H1 (cell line): Measurements from ENCODE around the gene PLN. TPM values are rescaled to one million over a fixed set of nuclear protein-coding genes. Genes with fewer than 3 reads are reported as not detected.

Experiments used
- CTCF ChIA-PET: fragments of 300-600 bp; sonication (Branson Sonifier 250); formaldehyde crosslinking; loops from one replicate; lab custom pipeline; 2021; ENCODE audit not compliant: partially characterized antibody; lab: Charles Lee
- POLR2A ChIA-PET: fragments of 300-600 bp; sonication (Branson Sonifier 250); formaldehyde crosslinking; loops from one replicate; lab custom pipeline; 2021; ENCODE audit warnings: inconsistent platforms; ENCODE audit not compliant: partially characterized antibody; lab: Charles Lee
- DNase-seq, 2 experiments: peaks; one replicate each; pipeline versions ENCODE4 v3.0.0 to v3.0.0-alpha.2; 2010 to 2022; ENCODE audit warnings: low spot score in 2 of 2, low read depth in 1 of 2, mixed read lengths in 1 of 2
- FAIRE-seq: peaks from 2 replicates; lab custom pipeline; 2011; peaks lifted over from hg19 to GRCh38; lab: Jason Lieb, UNC
- H2AFZ ChIP-seq: 2 replicates; pipeline ENCODE4 v1.8.1; 2012; ENCODE audit warnings: low read length, inconsistent platforms
- H2AK5ac ChIP-seq: 2 replicates; pipeline ENCODE4 v1.6.1; 2013; ENCODE audit warnings: low read depth, low read length
- H2BK120ac ChIP-seq: replicated peaks from 2 replicates; pipeline ENCODE3; 2013; ENCODE audit warnings: low read depth, low read length, inconsistent platforms
- H2BK12ac ChIP-seq: 2 replicates; pipeline ENCODE4 v1.6.1; 2013; ENCODE audit warnings: low read depth, low read length
- H2BK15ac ChIP-seq: 2 replicates; pipeline ENCODE4 v1.6.1; 2013; ENCODE audit warnings: low read length
- H2BK20ac ChIP-seq: 2 replicates; pipeline ENCODE4 v1.6.1; 2013; ENCODE audit warnings: low read length
- H2BK5ac ChIP-seq: 2 replicates; pipeline ENCODE4 v1.6.1; 2013; ENCODE audit warnings: low read depth, low read length
- H3K14ac ChIP-seq: 2 replicates; pipeline ENCODE4 v1.6.1; 2013; ENCODE audit warnings: inconsistent platforms; ENCODE audit not compliant: insufficient read length
- H3K18ac ChIP-seq: 2 replicates; pipeline ENCODE4 v1.6.1; 2013; ENCODE audit warnings: low read length; ENCODE audit errors: extremely low read depth
- H3K23ac ChIP-seq: 2 replicates; pipeline ENCODE4 v1.6.1; 2013; ENCODE audit warnings: inconsistent platforms; ENCODE audit not compliant: insufficient read length
- H3K23me2 ChIP-seq: 2 replicates; pipeline ENCODE4 v1.6.1; 2013; ENCODE audit warnings: low read depth, low read length
- H3K27ac ChIP-seq: 2 replicates; pipeline ENCODE4 v1.6.1; 2011; ENCODE audit warnings: low read depth, low read length, inconsistent platforms
- H3K27me3 ChIP-seq, 4 experiments: replicated peaks in 1 of 4; 1 replicate in 1 of 4; 2 replicates in 3 of 4; pipeline versions ENCODE4 v1.6.1 to v1.8.1; 2011 to 2013; ENCODE audit warnings: low read length in 3 of 4, mild to moderate bottlenecking in 3 of 4, inconsistent platforms in 2 of 4, mixed read lengths in 2 of 4, moderate library complexity in 1 of 4; ENCODE audit not compliant: control insufficient read depth in 3 of 4, insufficient read depth in 3 of 4; ENCODE audit errors: extremely low read depth in 1 of 4
- H3K36me3 ChIP-seq, 4 experiments: 2 replicates each; pipeline versions ENCODE4 v1.6.1 to v1.8.1; 2011 to 2013; ENCODE audit warnings: mild to moderate bottlenecking in 4 of 4, low read length in 3 of 4, moderate library complexity in 2 of 4, control low read depth in 1 of 4, inconsistent platforms in 1 of 4; ENCODE audit not compliant: insufficient read depth in 4 of 4, control insufficient read depth in 2 of 4
- H3K4ac ChIP-seq: replicated peaks from 2 replicates; pipeline ENCODE3; 2013; ENCODE audit warnings: low read length, low read depth, mixed read lengths, inconsistent platforms; ENCODE audit not compliant: insufficient read length
- H3K4me1 ChIP-seq, 4 experiments: replicated peaks in 1 of 4; 1 replicate in 1 of 4; 2 replicates in 3 of 4; pipeline versions ENCODE4 v1.6.1 to v1.8.1; 2011 to 2013; ENCODE audit warnings: low read length in 3 of 4, inconsistent platforms in 2 of 4, mixed read lengths in 1 of 4; ENCODE audit not compliant: insufficient read depth in 4 of 4, control insufficient read depth in 3 of 4
- H3K4me2 ChIP-seq, 2 experiments: 2 replicates each; pipeline versions ENCODE4 v1.6.1 to v1.8.1; 2011 to 2013; ENCODE audit warnings: low read depth in 2 of 2, low read length in 2 of 2, control low read depth in 1 of 2, inconsistent platforms in 1 of 2, mild to moderate bottlenecking in 1 of 2; ENCODE audit not compliant: insufficient read depth in 1 of 2
- H3K4me3 ChIP-seq, 4 experiments: fragments of 200-600, 300-600 bp in 1 of 4; sonication (generic), shearing (Covaris generic), sonication (Bioruptor Twin) in 1 of 4; 2 replicates each; pipeline versions ENCODE4 v1.5.1 to v1.8.1; 2011 to 2016; ENCODE audit warnings: low read length in 4 of 4, low read depth in 3 of 4, control low read depth in 2 of 4, inconsistent platforms in 2 of 4, mild to moderate bottlenecking in 2 of 4, mixed read lengths in 1 of 4, moderate library complexity in 1 of 4; ENCODE audit not compliant: insufficient read depth in 2 of 4; ENCODE audit errors: extremely low read depth in 1 of 4
- H3K56ac ChIP-seq: replicated peaks from 2 replicates; pipeline ENCODE3; 2013; ENCODE audit warnings: low read depth, mild to moderate bottlenecking, mixed read lengths, low read length, inconsistent platforms; ENCODE audit not compliant: insufficient read length
- H3K79me1 ChIP-seq: 2 replicates; pipeline ENCODE4 v1.6.1; 2013; ENCODE audit warnings: low read depth, low read length, control low read depth
- H3K79me2 ChIP-seq, 2 experiments: 2 replicates each; pipeline versions ENCODE4 v1.6.1 to v1.8.1; 2012 to 2013; ENCODE audit warnings: low read length in 2 of 2, mild to moderate bottlenecking in 2 of 2, inconsistent platforms in 1 of 2; ENCODE audit not compliant: insufficient read depth in 2 of 2, control insufficient read depth in 1 of 2
- H3K9ac ChIP-seq, 4 experiments: replicated peaks in 1 of 4; 1 replicate in 1 of 4; 2 replicates in 3 of 4; pipeline versions ENCODE4 v1.6.1 to v1.8.1; 2011 to 2013; ENCODE audit warnings: low read depth in 3 of 4, low read length in 3 of 4, control low read depth in 2 of 4, mild to moderate bottlenecking in 2 of 4, moderate library complexity in 2 of 4, inconsistent platforms in 1 of 4; ENCODE audit errors: extremely low read depth in 1 of 4
- H3K9me3 ChIP-seq, 2 experiments: 2 replicates each; pipeline versions ENCODE4 v1.6.1 to v1.8.1; 2012 to 2013; ENCODE audit warnings: mild to moderate bottlenecking in 2 of 2, moderate library complexity in 2 of 2, control low read depth in 1 of 2, inconsistent platforms in 1 of 2, low read depth in 1 of 2, low read length in 1 of 2, mixed read lengths in 1 of 2; ENCODE audit not compliant: insufficient read depth in 2 of 2
- H4K20me1 ChIP-seq, 2 experiments: replicated peaks in 1 of 2; 2 replicates each; pipeline versions ENCODE3 to v1.8.1; 2011 to 2013; ENCODE audit warnings: inconsistent platforms in 2 of 2, low read length in 2 of 2, mild to moderate bottlenecking in 1 of 2; ENCODE audit not compliant: insufficient read depth in 2 of 2, control insufficient read depth in 1 of 2
- H4K5ac ChIP-seq: 2 replicates; pipeline ENCODE4 v1.6.1; 2013; ENCODE audit warnings: low read length, low read depth, mixed read lengths, inconsistent platforms; ENCODE audit not compliant: insufficient read length
- H4K8ac ChIP-seq: 2 replicates; pipeline ENCODE4 v1.8.0; 2013; ENCODE audit warnings: mild to moderate bottlenecking, moderate library complexity, low read length, inconsistent platforms; ENCODE audit not compliant: insufficient read depth; ENCODE audit errors: extremely low read depth
- H4K91ac ChIP-seq: replicated peaks from 2 replicates; pipeline ENCODE3; 2013; ENCODE audit warnings: low read length, mixed read lengths, inconsistent platforms; ENCODE audit not compliant: insufficient read length
- ASH2L ChIP-seq: fragments of 200-600, 300-600 bp; sonication (generic); IDR thresholded peaks from one replicate; pipeline ENCODE4 v1.7.1; 2017; ENCODE audit warnings: low read length
- CEBPB ChIP-seq: IDR thresholded peaks from 2 replicates; pipeline ENCODE4 v1.6.1; 2012; ENCODE audit warnings: low read depth, low read length
- CREB1 ChIP-seq: IDR thresholded peaks from 2 replicates; pipeline ENCODE4 v1.6.1; 2012; ENCODE audit warnings: inconsistent platforms
- KDM4A ChIP-seq: IDR thresholded peaks from one replicate; pipeline ENCODE4 v1.7.1; 2012; ENCODE audit warnings: low read depth, mild to moderate bottlenecking, moderate library complexity, low read length, inconsistent platforms; ENCODE audit not compliant: severe bottlenecking
- KDM5A ChIP-seq: fragments of 200-600 bp; IDR thresholded peaks from 2 replicates; pipeline ENCODE4 v1.7.1; 2012; ENCODE audit warnings: mild to moderate bottlenecking, low read length, inconsistent platforms, mixed read lengths
- MAFK ChIP-seq: IDR thresholded peaks from 2 replicates; pipeline ENCODE4 v1.6.1; 2012; ENCODE audit warnings: low read depth, mild to moderate bottlenecking, improper control_type of control experiment, low read length
- MAX ChIP-seq: IDR thresholded peaks from 2 replicates; pipeline ENCODE4 v1.6.1; 2012; ENCODE audit warnings: inconsistent platforms
- NANOG ChIP-seq: IDR thresholded peaks from 2 replicates; pipeline ENCODE4 v1.6.1; 2011; ENCODE audit warnings: low read length, low read depth, mild to moderate bottlenecking, inconsistent platforms; ENCODE audit not compliant: insufficient read depth, poor library complexity, severe bottlenecking
- RXRA ChIP-seq: IDR thresholded peaks from 2 replicates; pipeline ENCODE4 v1.6.1; 2011; ENCODE audit warnings: low read depth, mild to moderate bottlenecking, low read length, moderate library complexity; ENCODE audit not compliant: insufficient read depth
- SP1 ChIP-seq: IDR thresholded peaks from 2 replicates; pipeline ENCODE4 v1.6.1; 2011; ENCODE audit warnings: low read depth, low read length
- TAF1 ChIP-seq: IDR thresholded peaks from 2 replicates; pipeline ENCODE4 v1.6.1; 2011; ENCODE audit warnings: mild to moderate bottlenecking, low read depth, low read length
- TBP ChIP-seq: IDR thresholded peaks from 2 replicates; pipeline ENCODE4 v1.6.1; 2011; ENCODE audit warnings: low read depth, low read length, improper control_type of control experiment
- ZNF274 ChIP-seq: IDR thresholded peaks from 2 replicates; pipeline ENCODE4 v1.7.0; 2012; ENCODE audit warnings: low read length, borderline replicate concordance; ENCODE audit errors: extremely low read depth
- WGBS, 2 experiments: shearing (Covaris generic) in 1 of 2; methylation state at CpG; one replicate each; pipeline versions ENCODE4 v1.1.6 to v1.1.7; 2013 to 2015; ENCODE audit warnings: low lambda C conversion rate in 2 of 2, mixed read lengths in 2 of 2, inconsistent platforms in 1 of 2, low coverage in 1 of 2, missing lambda C conversion rate in 1 of 2; ENCODE audit not compliant: insufficient replicate concordance in 2 of 2, insufficient coverage in 1 of 2, insufficient read length in 1 of 2; ENCODE audit errors: extremely low coverage in 1 of 2, missing lambda C conversion rate in 1 of 2; 5-methylcytosine and 5-hydroxymethylcytosine counted together
- polyA plus RNA-seq, 7 experiments: library from polyadenylated mRNA; depleted of rRNA in 3 of 7; stranded (reverse) in 5 of 7; unstranded in 2 of 7; fragments of >200 nt in 5 of 7; fragments of 200-250 nt in 2 of 7; gene quantifications; 1 replicate in 5 of 7; 2 replicates in 1 of 7; 4 replicates in 1 of 7; pipeline versions ENCODE4 v1.2.1 to v1.2.3, GENCODE V29; 2011 to 2013; ENCODE audit warnings: missing spikeins in 2 of 7, mixed read lengths in 2 of 7
- total RNA-seq: library from RNA; stranded (reverse); fragmentation: NEBNext Ultra II Directional; extraction: Animal tissue kit (Norgen Biotek cat#: 25700); gene quantifications from 2 replicates; pipeline ENCODE4 v1.2.1, GENCODE V29; 2021

PLN gene
- total and polyA plus RNA-seq, 2 of the 8 experiments (the other 6 are each of a cell fraction or from before 2014, with no cell fraction given), result not detected

DNA sequence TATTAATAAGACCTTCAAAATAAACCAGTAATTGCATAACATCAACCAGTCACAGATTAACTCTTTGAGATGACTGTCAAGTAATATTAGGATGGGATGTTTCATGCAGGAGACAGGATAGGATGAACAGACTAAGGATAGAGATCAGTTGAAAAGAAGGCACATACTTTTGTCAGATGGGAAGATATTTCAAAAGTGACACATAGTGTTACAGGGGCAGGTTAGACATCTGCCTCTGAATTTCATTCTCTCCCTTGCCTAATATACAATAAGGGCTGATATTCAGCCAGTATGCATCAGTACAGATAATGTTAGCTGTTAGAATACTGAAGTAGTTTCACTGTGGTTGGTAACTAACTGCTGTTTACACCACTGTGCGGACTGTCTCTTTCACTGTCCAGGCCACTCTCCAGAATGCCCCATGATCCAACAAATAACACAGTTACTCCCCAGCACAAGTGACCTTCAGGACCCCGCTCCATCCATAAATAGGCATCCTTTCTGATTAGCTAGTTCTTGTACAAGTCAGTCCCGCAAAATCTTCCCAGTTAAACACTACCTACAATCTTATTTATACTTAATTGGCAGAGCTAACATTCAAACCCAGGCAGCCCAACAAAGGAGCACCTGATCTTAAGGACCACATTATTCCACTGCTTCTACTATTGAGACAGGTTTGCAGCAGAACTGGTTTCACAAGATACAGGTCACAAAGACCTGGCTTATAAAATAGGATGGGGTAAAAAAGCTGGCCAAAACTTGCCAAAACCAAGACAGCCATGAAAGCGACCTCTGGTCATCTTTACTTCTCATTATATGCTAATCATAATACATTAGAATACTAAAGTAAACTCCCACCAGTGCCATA lies 21.9 kb upstream of the PLN start:
- no peaks in the 10 kb centered on the region; a peak in 1 of 4 replicates for H3K9me3 ChIP-seq
- H3K23me2 ChIP-seq, result no peaks in the 10 kb centered on the region; the same call in 1 of the 2 replicates
- H2BK120ac ChIP-seq, result no peak overlapping the region
- H3K4me3 ChIP-seq, result no peak overlapping the region
- H3K23ac ChIP-seq, result no peak overlapping the region
- H3K79me1 ChIP-seq, result no peaks in the 10 kb centered on the region
- no peak overlapping the region for H4K5ac ChIP-seq
- H4K20me1 ChIP-seq, result peaks cover 0 to 1% of the 10 kb centered on the region in 2 experiments
- CTCF ChIA-PET, result interaction anchor here (2.1 to 3.4 kb wide), 2 partner anchors 54 to 241 kb away, joined by 6 to 11 read pairs; no protein-coding TSS in a partner anchor
- no peak overlapping the region for H2AK5ac ChIP-seq
- H4K8ac ChIP-seq, result no peak overlapping the region
- H4K91ac ChIP-seq, result no peak overlapping the region
- H3K9ac ChIP-seq, result no peak overlapping the region
- no peak overlapping the region for H3K14ac ChIP-seq
- FAIRE-seq, result no peak
- WGBS, 2 experiments, result 73% methylated on average over 4 of the region's 4 CpGs; no CpG with 5 or more reads in 1 of the 2 experiments
- no peak overlapping the region for H2BK12ac ChIP-seq
- H3K36me3 ChIP-seq, result no peaks in the 10 kb centered on the region; a peak in 1 of 8 replicates
- no peak overlapping the region for H3K27ac ChIP-seq
- H3K4me2 ChIP-seq, result no peak overlapping the region
- H2BK5ac ChIP-seq, result no peak overlapping the region
- H2BK20ac ChIP-seq, result no peak overlapping the region
- no peak overlapping the region for H3K56ac ChIP-seq
- H2AFZ ChIP-seq, result no peak overlapping the region
- no peak overlapping the region for H3K18ac ChIP-seq
- peaks cover 0 to 33% of the 10 kb centered on the region in 2 experiments; a peak in 2 of 4 replicates for H3K79me2 ChIP-seq
- peaks cover 0 to 3% (median 0%) of the 10 kb centered on the region in 4 experiments; a peak in 1 of 7 replicates for H3K4me1 ChIP-seq
- POLR2A ChIA-PET, result no interaction called here
- H3K4ac ChIP-seq, result no peak overlapping the region
- H3K27me3 ChIP-seq, result no peaks in the 10 kb centered on the region
- DNase-seq, result no peak
- no peak overlapping the region for H2BK15ac ChIP-seq
- no peak for TF ChIP-seq TAF1
- no peak for TF ChIP-seq RXRA
- TF ChIP-seq MAFK, result no peak
- no peak for TF ChIP-seq SP1
- TF ChIP-seq CREB1, result no peak
- TF ChIP-seq KDM4A, result no peak
- TF ChIP-seq TBP, result no peak
- no peak for TF ChIP-seq KDM5A
- TF ChIP-seq CEBPB, result no peak
- TF ChIP-seq NANOG, result no peak
- no peak for TF ChIP-seq ASH2L
- no peak for TF ChIP-seq ZNF274
- TF ChIP-seq MAX, result no peak
